OCI-LY3 (cell line): ENCODE results near the gene ANKRD29.
"Not testable (repeated sequence)": the region's sequence is repeated elsewhere in the genome, so short reads cannot be mapped to it uniquely, and the experiment has no call there.

Experiments used
- H2AFZ ChIP-seq: fragments of 200-600, 300-600 bp; shearing (Covaris generic); 2 replicates; pipeline ENCODE4 v1.6.0; 2014; ENCODE audit warnings: antibody characterized with exemption, low read depth, low read length
- H3K27ac ChIP-seq: fragments of 200-600, 300-600 bp; sonication (generic); 2 replicates; pipeline ENCODE4 v1.5.1; 2014; ENCODE audit warnings: mild to moderate bottlenecking, low read length, moderate library complexity, mixed read lengths
- H3K27me3 ChIP-seq: fragments of 200-600, 300-600 bp; sonication (generic); 2 replicates; pipeline ENCODE4 v1.6.1; 2014; ENCODE audit warnings: low read depth, low read length, mixed read lengths
- H3K36me3 ChIP-seq: fragments of 200-600, 300-600 bp; sonication (generic); replicated peaks from 2 replicates; pipeline ENCODE3; 2014; ENCODE audit warnings: low read depth, low read length, mixed read lengths
- H3K4me1 ChIP-seq: fragments of 300-600, 200-600 bp; sonication (generic); 2 replicates; pipeline ENCODE4 v1.6.1; 2014; ENCODE audit warnings: low read length, mixed read lengths
- H3K4me2 ChIP-seq: fragments of 200-600, 300-600 bp; sonication (generic); 2 replicates; pipeline ENCODE4 v1.6.1; 2014; ENCODE audit warnings: low read length, mixed read lengths
- H3K4me3 ChIP-seq: fragments of 300-600, 200-600 bp; sonication (generic); 2 replicates; pipeline ENCODE4 v1.5.1; 2014; ENCODE audit warnings: antibody characterized with exemption, mild to moderate bottlenecking, low read length, moderate library complexity
- H3K79me2 ChIP-seq: fragments of 300-600, 200-600 bp; shearing (Covaris generic); 2 replicates; pipeline ENCODE4 v1.6.1; 2014; ENCODE audit warnings: mild to moderate bottlenecking, low read length, mixed read lengths
- H3K9ac ChIP-seq: fragments of 300-600, 200-600 bp; shearing (Covaris generic); 2 replicates; pipeline ENCODE4 v1.6.0; 2014; ENCODE audit warnings: mild to moderate bottlenecking, low read length, moderate library complexity
- H3K9me3 ChIP-seq: fragments of 200-600, 300-600 bp; shearing (Covaris generic); 2 replicates; pipeline ENCODE4 v1.6.1; 2014; ENCODE audit warnings: low read length, mixed read lengths; ENCODE audit not compliant: insufficient read depth
- H4K20me1 ChIP-seq: fragments of 200-600, 300-600 bp; sonication (generic); 2 replicates; pipeline ENCODE4 v1.6.1; 2016; ENCODE audit warnings: low read length, mixed read lengths; ENCODE audit not compliant: insufficient read depth
- CTCF ChIP-seq: fragments of 200-600, 300-600 bp; sonication (generic); IDR thresholded peaks from 2 replicates; pipeline ENCODE4 v1.5.1; 2014; ENCODE audit warnings: antibody characterized with exemption, low read length, low read depth
- EZH2phosphoT487 ChIP-seq: fragments of 200-600 bp; shearing (Covaris generic); IDR thresholded peaks from 2 replicates; pipeline ENCODE4 v1.6.1; 2018; ENCODE audit warnings: antibody characterized with exemption, mixed run types, low read depth

ANKRD29 gene

GRCh38 chr18:23614891-23615290 lies 47.8 kb downstream of the ANKRD29 start:
- no peaks in the 10 kb centered on the region for H4K20me1 ChIP-seq
- H3K27me3 ChIP-seq: peaks cover 11% of the 10 kb centered on the region
- no peak overlapping the region for H2AFZ ChIP-seq
- no peak overlapping the region for H3K4me3 ChIP-seq
- H3K9ac ChIP-seq: no peak overlapping the region
- TF ChIP-seq EZH2phosphoT487 (no peak), CTCF (no peak)
- H3K4me2 ChIP-seq: no peak overlapping the region
- no peaks in the 10 kb centered on the region for H3K79me2 ChIP-seq
- H3K4me1 ChIP-seq: peaks cover 32% of the 10 kb centered on the region
- H3K27ac ChIP-seq: no peak overlapping the region
- H3K36me3 ChIP-seq: no peaks in the 10 kb centered on the region
- H3K9me3 ChIP-seq: no peaks in the 10 kb centered on the region

- Histone ChIP-seq H3K79me2 (no peaks in the 10 kb centered on the region), H3K4me2 (no peak overlapping the region), H4K20me1 (no peaks in the 10 kb centered on the region), H3K27me3 (peaks cover 6% of the 10 kb centered on the region), H3K4me3 (no peak overlapping the region), H2AFZ (no peak overlapping the region), H3K4me1 (peaks cover 34% of the 10 kb centered on the region), H3K36me3 (no peaks in the 10 kb centered on the region), H3K9ac (no peak overlapping the region), H3K27ac (no peak overlapping the region), H3K9me3 (no peaks in the 10 kb centered on the region)
- no peak for TF ChIP-seq CTCF
- TF ChIP-seq EZH2phosphoT487: no peak
Observed at GRCh38 chr18:23614413-23614812, 48.3 kb downstream of the ANKRD29 start.

- H2AFZ ChIP-seq, H4K20me1 ChIP-seq, H3K27ac ChIP-seq, H3K4me3 ChIP-seq, H3K36me3 ChIP-seq, H3K4me2 ChIP-seq, H3K9me3 ChIP-seq, H3K27me3 ChIP-seq, H3K79me2 ChIP-seq, H3K9ac ChIP-seq: not testable (repeated sequence)
- peaks cover 24% of the 10 kb centered on the region for H3K4me1 ChIP-seq
Observed at GRCh38 chr18:23613091-23613475, 49.6 kb downstream of the ANKRD29 start.

- Histone ChIP-seq H3K9ac (no peak overlapping the region), H3K4me2 (no peak overlapping the region; the same call in 1 of the 2 replicates), H3K9me3 (no peaks in the 10 kb centered on the region), H4K20me1 (no peaks in the 10 kb centered on the region), H3K79me2 (no peaks in the 10 kb centered on the region), H3K4me3 (no peak overlapping the region), H3K27me3 (no peaks in the 10 kb centered on the region), H3K4me1 (peaks cover 18% of the 10 kb centered on the region), H3K27ac (no peak overlapping the region), H2AFZ (no peak overlapping the region), H3K36me3 (no peaks in the 10 kb centered on the region)
- TF ChIP-seq CTCF (no peak), EZH2phosphoT487 (no peak)
Observed at GRCh38 chr18:23612434-23613090, 50.1 kb downstream of the ANKRD29 start.
